Neutrophil (primary cell): ENCODE measurements around the gene CR2.

Source experiments
- H3K27ac ChIP-seq: fragments of 200-600 bp; sonication (generic); 2 replicates; pipeline ENCODE4 v1.5.1; 2016; ENCODE audit warnings: mild to moderate bottlenecking, moderate library complexity
- H3K27me3 ChIP-seq: fragments of 200-600 bp; sonication (generic); 2 replicates; pipeline ENCODE4 v1.6.0; 2016; ENCODE audit warnings: mild to moderate bottlenecking
- H3K36me3 ChIP-seq: fragments of 200-600 bp; sonication (generic); 2 replicates; pipeline ENCODE4 v1.5.1; 2017
- H3K4me1 ChIP-seq, 2 experiments: fragments of 200-600 bp in 1 of 2; sonication (generic) in 1 of 2; 1 replicate in 1 of 2; 2 replicates in 1 of 2; pipeline versions ENCODE4 v1.5.1 to v1.6.1; 2013 to 2016; ENCODE audit warnings: low read depth in 1 of 2, low read length in 1 of 2, mild to moderate bottlenecking in 1 of 2, moderate library complexity in 1 of 2; ENCODE audit not compliant: control insufficient read depth in 1 of 2, insufficient read depth in 1 of 2
- H3K4me3 ChIP-seq, 2 experiments: fragments of 200-600 bp in 1 of 2; sonication (generic) in 1 of 2; 1 replicate in 1 of 2; 2 replicates in 1 of 2; pipeline ENCODE4 v1.5.1; 2013 to 2016; ENCODE audit warnings: low read depth in 1 of 2, low read length in 1 of 2, mild to moderate bottlenecking in 1 of 2, moderate library complexity in 1 of 2
- H3K9me3 ChIP-seq: fragments of 200-600 bp; sonication (generic); 2 replicates; pipeline ENCODE4 v1.5.1; 2016
- CTCF ChIP-seq: fragments of 200-600 bp; sonication (generic); IDR thresholded peaks from 2 replicates; pipeline ENCODE4 v1.5.1; 2016; ENCODE audit warnings: antibody characterized with exemption

Gene CR2

GRCh38 chr1:207453710-207454045 is 450 bp upstream of the CR2 start:
- no peaks in the 10 kb centered on the region for H3K36me3 ChIP-seq
- TF ChIP-seq CTCF, result no peak
- no peaks in the 10 kb centered on the region for H3K9me3 ChIP-seq
- H3K4me3 ChIP-seq, result no peak overlapping the region
- peaks cover 6 to 11% of the 10 kb centered on the region in 2 experiments for H3K4me1 ChIP-seq
- H3K27ac ChIP-seq, result no peak overlapping the region
- peaks cover 95% of the 10 kb centered on the region for H3K27me3 ChIP-seq

- Histone ChIP-seq H3K4me3 (no peak overlapping the region), H3K9me3 (no peaks in the 10 kb centered on the region), H3K4me1 (peaks cover 6 to 11% of the 10 kb centered on the region in 2 experiments), H3K27me3 (peaks cover 80% of the 10 kb centered on the region), H3K36me3 (no peaks in the 10 kb centered on the region), H3K27ac (no peak overlapping the region)
- TF ChIP-seq CTCF, result no peak
Observed at GRCh38 chr1:207455183-207455754, 1.1 kb downstream of the CR2 start.

- H3K36me3 ChIP-seq, result no peaks in the 10 kb centered on the region
- TF ChIP-seq CTCF, result no peak
- no peak overlapping the region for H3K4me3 ChIP-seq
- no peak overlapping the region for H3K27ac ChIP-seq
- H3K9me3 ChIP-seq, result no peaks in the 10 kb centered on the region
- H3K27me3 ChIP-seq, result peaks cover 48% of the 10 kb centered on the region
- peaks cover 6 to 11% of the 10 kb centered on the region in 2 experiments for H3K4me1 ChIP-seq
Observed at GRCh38 chr1:207458414-207458813, 4.3 kb downstream of the CR2 start.

- H3K4me3 ChIP-seq, result no peak overlapping the region
- no peaks in the 10 kb centered on the region for H3K36me3 ChIP-seq
- H3K4me1 ChIP-seq, result peaks cover 6 to 11% of the 10 kb centered on the region in 2 experiments
- H3K27ac ChIP-seq, result no peak overlapping the region
- peaks cover 44% of the 10 kb centered on the region for H3K27me3 ChIP-seq
- no peaks in the 10 kb centered on the region for H3K9me3 ChIP-seq
- no peak for TF ChIP-seq CTCF
Observed at GRCh38 chr1:207459008-207459407, 4.9 kb downstream of the CR2 start.

- Histone ChIP-seq H3K4me3 (no peak overlapping the region), H3K36me3 (no peaks in the 10 kb centered on the region), H3K4me1 (no peaks in the 10 kb centered on the region), H3K27me3 (peaks cover 31% of the 10 kb centered on the region), H3K9me3 (no peaks in the 10 kb centered on the region), H3K27ac (no peak overlapping the region)
- TF ChIP-seq CTCF, result no peak
Observed at GRCh38 chr1:207461649-207462048, 7.5 kb downstream of the CR2 start.

- Histone ChIP-seq H3K36me3 (no peaks in the 10 kb centered on the region), H3K27me3 (peaks cover 25% of the 10 kb centered on the region), H3K4me1 (no peaks in the 10 kb centered on the region), H3K27ac (no peak overlapping the region), H3K9me3 (no peaks in the 10 kb centered on the region), H3K4me3 (no peak overlapping the region)
- no peak for TF ChIP-seq CTCF
Observed at GRCh38 chr1:207462535-207462934, 8.4 kb downstream of the CR2 start.
